ENCODE data around the gene GPR146. TPM values are rescaled to one million over a fixed set of nuclear protein-coding genes. Genes with fewer than 3 reads are reported as not detected.

The GPR146 gene
- total and polyA plus RNA-seq, 2 of the 13 experiments (the other 11 are each of a cell fraction or from before 2014, with no cell fraction given): 2.0 to 15.9 TPM

GRCh38 chr7:1087952-1088920 lies 43.9 kb downstream of the GPR146 start, which contains the start of gene GPER1 (continued):
- TF ChIP-seq ZNF800 (CRISPR knock-in tag; IDR thresholded peaks at IDR 0.05) (0 out of 2 replicates have a peak, but pooled peaks have one; percentile 41), TCF7L2 (IDR thresholded peaks at IDR 0.05; ENCODE audit: low read depth, low read length) (no peak)

- ChIA-PET CTCF (ENCODE audit: low intra/inter-chr PET ratio, low total read pairs) (no interaction called here), POLR2A (interaction anchor here (1.8 to 5.1 kb wide), 2 partner anchors 13 to 67 kb away, joined by 9 to 59 read pairs; no protein-coding TSS in a partner anchor)
- Histone ChIP-seq H3K36me3 (replicated peaks in 1 of 2; ENCODE audit: control insufficient read depth in 1 of 2, insufficient read depth in 2 of 2, low read length in 2 of 2) (peaks cover 11 to 16% of the 10 kb centered on the region in 2 experiments; a peak in 4 of 5 replicates), H3K4me3 (replicated peaks in 1 of 3; ENCODE audit: insufficient read depth in 1 of 3, low read depth in 2 of 3, low read length in 3 of 3) (no peak overlapping the region), H3K4me2 (ENCODE audit: low read depth, low read length) (no peak overlapping the region), H3K9me3 (ENCODE audit: low read length) (no peaks in the 10 kb centered on the region), H3K9ac (ENCODE audit: insufficient read depth, low read depth, low read length) (no peak overlapping the region), H3K27ac (ENCODE audit: extremely low read length, insufficient read depth, low read length) (no peak overlapping the region), H3K27me3 (ENCODE audit: control insufficient read depth in 1 of 2, insufficient read depth in 2 of 2, low read length in 2 of 2) (no peaks in the 10 kb centered on the region), H3K4me1 (ENCODE audit: insufficient read depth, low read length) (peaks cover 68% of the 10 kb centered on the region), H3K79me2 (ENCODE audit: insufficient read depth, low read length) (peaks cover 40% of the 10 kb centered on the region), H2AFZ (ENCODE audit: low read length) (no peak overlapping the region), H4K20me1 (ENCODE audit: insufficient read depth, low read length) (no peaks in the 10 kb centered on the region)
- DNase-seq (ENCODE audit: low spot score): no peak
- FAIRE-seq: no peak
- 92% methylated on average over 14 of the region's 21 CpGs for WGBS (ENCODE audit: low lambda C conversion rate)
- no TSS peak for BruUV-seq (replicated peaks)
- TF ChIP-seq AGO1 (IDR thresholded peaks at IDR 0.05; ENCODE audit: low read depth, low read length, poor library complexity, severe bottlenecking): peak; percentile 24
- no peak for TF ChIP-seq ZNF619 (CRISPR knock-in tag; IDR thresholded peaks at IDR 0.05)
- no peak for TF ChIP-seq SMAD9 (CRISPR knock-in tag; IDR thresholded peaks at IDR 0.05)
- TF ChIP-seq AGO2 (optimal IDR thresholded peaks at IDR 0.05; ENCODE audit: low read depth, low read length): peak; percentile 96
- no peak for TF ChIP-seq SP140L (CRISPR knock-in tag; IDR thresholded peaks at IDR 0.05; ENCODE audit: borderline replicate concordance)
- TF ChIP-seq ZNF790 (CRISPR knock-in tag; IDR thresholded peaks at IDR 0.05; ENCODE audit: borderline replicate concordance): no peak
- TF ChIP-seq HNRNPL (IDR thresholded peaks at IDR 0.05; ENCODE audit: low read depth, low read length): 0 out of 2 replicates have a peak, but pooled peaks have one; percentile 30
- peak; percentile 80 for TF ChIP-seq RBFOX2 (IDR thresholded peaks at IDR 0.05; ENCODE audit: low read depth, low read length)
- in situ Hi-C loops (cut with HindIII; ENCODE audit: extremely low pct_ligation_motif_present, low pct_unique_long_range_greater_than_20kb) (no loop called here), intact Hi-C loops (cut with micrococcal nuclease; ENCODE audit: unreplicated experiment) (no loop called here)
- ATAC-seq: no peak
Observed at GRCh38 chr7:1090236-1090635, 45.9 kb downstream of the GPR146 start.

Measured in HepG2 (cell line).